GM12878 (cell line): ENCODE data around the gene HIVEP3.

Experiments used
- RAD21 ChIP-seq: IDR thresholded peaks from 2 replicates; pipeline ENCODE4 v1.6.1; 2011; ENCODE audit warnings: mild to moderate bottlenecking, low read depth, low read length, moderate library complexity; ENCODE audit not compliant: insufficient read depth
- SP1 ChIP-seq: IDR thresholded peaks from one replicate; pipeline ENCODE4 v1.6.1; 2011; ENCODE audit warnings: low read depth, low read length
- ZNF274 ChIP-seq: IDR thresholded peaks from one replicate; pipeline ENCODE4 v1.8.0; 2011; ENCODE audit not compliant: insufficient read length, insufficient read depth
- TF ChIP-seq, protein P1 (sequence below), 3 experiments: IDR thresholded peaks in 2 of 3; conservative IDR thresholded peaks in 1 of 3; 2 replicates each; pipeline ENCODE4 v1.5.1; 2011; ENCODE audit warnings: low read depth in 3 of 3, low read length in 3 of 3, mild to moderate bottlenecking in 3 of 3, control low read depth in 2 of 3, moderate library complexity in 2 of 3, inconsistent platforms in 1 of 3, mixed read lengths in 1 of 3; ENCODE audit not compliant: control insufficient read depth in 2 of 3, insufficient read depth in 1 of 3; ENCODE audit errors: extremely low read depth in 1 of 3

DNA sequence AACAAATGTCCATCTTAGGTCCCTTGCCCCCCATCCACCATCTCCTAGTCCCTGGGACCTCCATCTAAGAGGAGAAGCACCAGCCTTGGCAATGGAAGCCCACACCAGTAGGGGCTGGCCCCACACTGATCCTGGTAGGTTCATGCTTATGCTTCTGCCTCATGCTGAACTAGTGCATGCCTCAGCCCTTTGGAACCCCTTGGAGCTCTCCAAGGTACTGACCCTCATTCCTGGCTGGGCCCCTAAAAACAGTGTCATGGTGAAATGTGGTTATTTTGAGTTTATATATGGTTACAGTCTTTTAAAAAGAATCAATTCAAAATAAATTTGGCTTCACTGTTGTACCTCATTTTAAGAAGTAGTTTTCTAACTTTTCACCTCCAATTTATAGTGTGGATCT is 108.3 kb downstream of the HIVEP3 start:
- peak; percentile 19; the same call in 1 of the 2 replicates for TF ChIP-seq RAD21
- TF ChIP-seq ZNF274: no peak
- TF ChIP-seq SP1: no peak
- TF ChIP-seq, protein P1, sequence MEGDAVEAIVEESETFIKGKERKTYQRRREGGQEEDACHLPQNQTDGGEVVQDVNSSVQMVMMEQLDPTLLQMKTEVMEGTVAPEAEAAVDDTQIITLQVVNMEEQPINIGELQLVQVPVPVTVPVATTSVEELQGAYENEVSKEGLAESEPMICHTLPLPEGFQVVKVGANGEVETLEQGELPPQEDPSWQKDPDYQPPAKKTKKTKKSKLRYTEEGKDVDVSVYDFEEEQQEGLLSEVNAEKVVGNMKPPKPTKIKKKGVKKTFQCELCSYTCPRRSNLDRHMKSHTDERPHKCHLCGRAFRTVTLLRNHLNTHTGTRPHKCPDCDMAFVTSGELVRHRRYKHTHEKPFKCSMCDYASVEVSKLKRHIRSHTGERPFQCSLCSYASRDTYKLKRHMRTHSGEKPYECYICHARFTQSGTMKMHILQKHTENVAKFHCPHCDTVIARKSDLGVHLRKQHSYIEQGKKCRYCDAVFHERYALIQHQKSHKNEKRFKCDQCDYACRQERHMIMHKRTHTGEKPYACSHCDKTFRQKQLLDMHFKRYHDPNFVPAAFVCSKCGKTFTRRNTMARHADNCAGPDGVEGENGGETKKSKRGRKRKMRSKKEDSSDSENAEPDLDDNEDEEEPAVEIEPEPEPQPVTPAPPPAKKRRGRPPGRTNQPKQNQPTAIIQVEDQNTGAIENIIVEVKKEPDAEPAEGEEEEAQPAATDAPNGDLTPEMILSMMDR (IDR thresholded peaks at IDR 0.05 in 2 of 3, conservative IDR thresholded peaks at IDR 0.05 in 1 of 3; ENCODE audit: control insufficient read depth in 2 of 3, extremely low read depth in 1 of 3, insufficient read depth in 1 of 3, low read depth in 3 of 3, low read length in 3 of 3): no peak
